HepG2 (cell line): ENCODE results near the gene OGA. TPM values are rescaled to one million over a fixed set of nuclear protein-coding genes. Genes with fewer than 3 reads are reported as not detected.

Experiments used
- BHLHE40 ChIP-seq: IDR thresholded peaks from 2 replicates; pipeline ENCODE4 v1.6.1; 2011; ENCODE audit warnings: low read length, improper control_type of control experiment
- HDAC6 ChIP-seq: fragments of 200-600 bp; sonication (generic); IDR thresholded peaks from 2 replicates; pipeline ENCODE4 v1.7.0; 2017; ENCODE audit warnings: mild to moderate bottlenecking, antibody characterized with exemption, low read length, low read depth
- MAZ ChIP-seq, 2 experiments: sonication (generic) in 1 of 2; formaldehyde crosslinking in 1 of 2; IDR thresholded peaks; 2 replicates each; pipeline versions ENCODE4 v1.5.0 to v1.6.1; 2012 to 2020; ENCODE audit warnings: low read depth in 2 of 2, mild to moderate bottlenecking in 2 of 2, borderline replicate concordance in 1 of 2, improper control_type of control experiment in 1 of 2, low read length in 1 of 2, missing genetic modification reagents in 1 of 2, moderate library complexity in 1 of 2
- MED1 ChIP-seq: sonication (generic); formaldehyde crosslinking; IDR thresholded peaks from 2 replicates; pipeline ENCODE4 v1.4.0; 2020; ENCODE audit warnings: missing genetic modification reagents
- MZF1 ChIP-seq: sonication (generic); formaldehyde crosslinking; IDR thresholded peaks from 2 replicates; pipeline ENCODE4 v1.8.1; 2023; ENCODE audit warnings: mild to moderate bottlenecking, missing genetic modification reagents, borderline replicate concordance
- NFKB2 ChIP-seq: sonication (generic); formaldehyde crosslinking; IDR thresholded peaks from 2 replicates; pipeline ENCODE4 v1.4.0; 2020; ENCODE audit warnings: missing genetic modification reagents, borderline replicate concordance
- PHB2 ChIP-seq: fragments of 450-650 bp; IDR thresholded peaks from 2 replicates; pipeline ENCODE4 v1.6.1; 2018; ENCODE audit not compliant: partially characterized antibody
- ZNF670 ChIP-seq: sonication (generic); formaldehyde crosslinking; IDR thresholded peaks from 2 replicates; pipeline ENCODE4 v1.8.0; 2022; ENCODE audit warnings: mild to moderate bottlenecking, missing genetic modification reagents, borderline replicate concordance
- ZNF747 ChIP-seq: sonication (generic); formaldehyde crosslinking; IDR thresholded peaks from 2 replicates; pipeline ENCODE4 v1.8.1; 2023; ENCODE audit warnings: missing genetic modification reagents, mild to moderate bottlenecking, borderline replicate concordance
- polyA plus RNA-seq, 8 experiments: library from polyadenylated mRNA; depleted of rRNA in 3 of 8; stranded (reverse) in 7 of 8; unstranded in 1 of 8; fragments of >200 nt; fragmentation: Illumina TruSeq in 4 of 8; extraction: Trizol in 4 of 8; gene quantifications; 2 replicates each; pipeline versions ENCODE4 v1.2.1 to v1.2.3, GENCODE V29; 2011 to 2016; ENCODE audit warnings: low read depth in 4 of 8, missing spikeins in 1 of 8, mixed read lengths in 1 of 8; ENCODE audit not compliant: insufficient read depth in 1 of 8
- total RNA-seq, 5 experiments: library from RNA; depleted of rRNA; stranded (reverse); fragments of >200 nt; fragmentation: Illumina TruSeq; extraction: Trizol; gene quantifications; 2 replicates each; pipeline ENCODE4 v1.2.3, GENCODE V29; 2016; ENCODE audit warnings: low read depth in 1 of 5
- TF ChIP-seq, protein P1 (sequence below): sonication (generic); formaldehyde crosslinking; IDR thresholded peaks from 2 replicates; pipeline ENCODE4 v1.4.0; 2020; ENCODE audit warnings: mild to moderate bottlenecking, missing genetic modification reagents, borderline replicate concordance
- TF ChIP-seq, protein P2 (sequence below): sonication (generic); formaldehyde crosslinking; IDR thresholded peaks from 2 replicates; pipeline ENCODE4 v1.9.0; 2022; ENCODE audit warnings: missing genetic modification reagents, mild to moderate bottlenecking, borderline replicate concordance
- TF ChIP-seq, protein P3 (sequence below): sonication (generic); formaldehyde crosslinking; IDR thresholded peaks from 2 replicates; pipeline ENCODE4 v1.8.0; 2022; ENCODE audit warnings: mild to moderate bottlenecking, missing genetic modification reagents, borderline replicate concordance
- TF ChIP-seq, protein P4 (sequence below): IDR thresholded peaks from 2 replicates; pipeline ENCODE4 v1.6.1; 2016; ENCODE audit warnings: low read depth
- TF ChIP-seq, protein P5 (sequence below): sonication (generic); formaldehyde crosslinking; IDR thresholded peaks from 2 replicates; pipeline ENCODE4 v1.4.0; 2020; ENCODE audit warnings: mild to moderate bottlenecking, missing genetic modification reagents

Gene OGA
- total and polyA plus RNA-seq, 2 of the 13 experiments (the other 11 are each of a cell fraction or from before 2014, with no cell fraction given), result 33.2 to 39.8 TPM

DNA sequence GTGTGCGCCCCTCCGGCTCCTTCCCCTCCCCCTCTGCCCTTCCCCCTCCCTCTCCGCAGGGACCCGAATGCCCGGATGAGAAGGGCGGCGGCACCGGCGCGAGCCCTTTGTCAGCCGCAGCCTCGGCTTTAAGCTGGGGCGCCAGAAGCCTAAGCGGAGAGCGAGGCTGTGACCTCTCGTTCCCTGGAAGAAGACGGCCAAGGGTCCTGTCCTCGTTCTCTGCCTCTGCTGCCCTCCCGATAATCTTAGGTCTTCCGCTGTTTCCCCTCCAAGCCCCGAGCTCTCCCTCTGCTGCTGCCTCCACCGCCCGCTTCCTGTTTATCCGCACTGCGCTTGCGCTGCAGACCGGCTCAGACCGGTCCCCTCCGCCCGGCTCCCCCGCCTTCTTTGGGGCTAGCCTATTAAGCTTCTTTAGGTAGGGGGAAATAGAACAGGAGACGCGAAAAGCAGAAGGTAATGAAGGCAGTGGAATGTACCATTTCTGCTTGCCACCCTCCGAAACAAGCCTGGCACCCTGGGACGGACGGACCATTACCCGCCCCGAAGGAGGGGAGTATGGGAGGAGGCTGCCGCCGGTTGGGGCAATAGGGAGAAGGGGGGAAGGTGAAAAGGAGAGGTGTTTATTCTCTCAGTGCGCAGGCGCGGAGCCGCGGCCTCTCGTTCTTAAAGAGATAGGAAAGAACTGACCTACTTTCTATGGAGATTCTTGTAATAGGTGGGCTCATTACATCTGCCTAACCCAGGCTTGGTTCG, at the start of gene OGA (continued):
- TF ChIP-seq, protein P1, sequence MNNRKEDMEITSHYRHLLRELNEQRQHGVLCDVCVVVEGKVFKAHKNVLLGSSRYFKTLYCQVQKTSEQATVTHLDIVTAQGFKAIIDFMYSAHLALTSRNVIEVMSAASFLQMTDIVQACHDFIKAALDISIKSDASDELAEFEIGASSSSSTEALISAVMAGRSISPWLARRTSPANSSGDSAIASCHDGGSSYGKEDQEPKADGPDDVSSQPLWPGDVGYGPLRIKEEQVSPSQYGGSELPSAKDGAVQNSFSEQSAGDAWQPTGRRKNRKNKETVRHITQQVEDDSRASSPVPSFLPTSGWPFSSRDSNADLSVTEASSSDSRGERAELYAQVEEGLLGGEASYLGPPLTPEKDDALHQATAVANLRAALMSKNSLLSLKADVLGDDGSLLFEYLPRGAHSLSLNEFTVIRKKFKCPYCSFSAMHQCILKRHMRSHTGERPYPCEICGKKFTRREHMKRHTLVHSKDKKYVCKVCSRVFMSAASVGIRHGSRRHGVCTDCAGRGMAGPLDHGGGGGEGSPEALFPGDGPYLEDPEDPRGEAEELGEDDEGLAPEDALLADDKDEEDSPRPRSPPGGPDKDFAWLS (CRISPR knock-in tag), result no peak
- no peak for TF ChIP-seq PHB2
- TF ChIP-seq, protein P2, sequence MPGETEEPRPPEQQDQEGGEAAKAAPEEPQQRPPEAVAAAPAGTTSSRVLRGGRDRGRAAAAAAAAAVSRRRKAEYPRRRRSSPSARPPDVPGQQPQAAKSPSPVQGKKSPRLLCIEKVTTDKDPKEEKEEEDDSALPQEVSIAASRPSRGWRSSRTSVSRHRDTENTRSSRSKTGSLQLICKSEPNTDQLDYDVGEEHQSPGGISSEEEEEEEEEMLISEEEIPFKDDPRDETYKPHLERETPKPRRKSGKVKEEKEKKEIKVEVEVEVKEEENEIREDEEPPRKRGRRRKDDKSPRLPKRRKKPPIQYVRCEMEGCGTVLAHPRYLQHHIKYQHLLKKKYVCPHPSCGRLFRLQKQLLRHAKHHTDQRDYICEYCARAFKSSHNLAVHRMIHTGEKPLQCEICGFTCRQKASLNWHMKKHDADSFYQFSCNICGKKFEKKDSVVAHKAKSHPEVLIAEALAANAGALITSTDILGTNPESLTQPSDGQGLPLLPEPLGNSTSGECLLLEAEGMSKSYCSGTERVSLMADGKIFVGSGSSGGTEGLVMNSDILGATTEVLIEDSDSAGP (CRISPR knock-in tag), result peak; percentile 99
- peak; percentile 59; the same call in 1 of the 2 replicates for TF ChIP-seq ZNF747 (CRISPR knock-in tag)
- TF ChIP-seq MZF1 (CRISPR knock-in tag), result 0 out of 2 replicates have a peak, but pooled peaks have one; percentile 48
- TF ChIP-seq ZNF670 (CRISPR knock-in tag), result peak; percentile 84; the same call in 1 of the 2 replicates
- TF ChIP-seq, protein P3, sequence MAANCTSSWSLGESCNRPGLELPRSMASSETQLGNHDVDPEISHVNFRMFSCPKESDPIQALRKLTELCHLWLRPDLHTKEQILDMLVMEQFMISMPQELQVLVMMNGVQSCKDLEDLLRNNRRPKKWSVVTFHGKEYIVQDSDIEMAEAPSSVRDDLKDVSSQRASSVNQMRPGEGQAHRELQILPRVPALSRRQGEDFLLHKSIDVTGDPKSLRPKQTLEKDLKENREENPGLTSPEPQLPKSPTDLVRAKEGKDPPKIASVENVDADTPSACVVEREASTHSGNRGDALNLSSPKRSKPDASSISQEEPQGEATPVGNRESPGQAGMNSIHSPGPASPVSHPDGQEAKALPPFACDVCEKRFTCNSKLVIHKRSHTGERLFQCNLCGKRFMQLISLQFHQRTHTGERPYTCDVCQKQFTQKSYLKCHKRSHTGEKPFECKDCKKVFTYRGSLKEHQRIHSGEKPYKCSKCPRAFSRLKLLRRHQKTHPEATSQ (CRISPR knock-in tag), result 0 out of 2 replicates have a peak, but pooled peaks have one; percentile 32
- peak; percentile 75; the same call in 1 of the 2 replicates for TF ChIP-seq NFKB2
- TF ChIP-seq, protein P4, sequence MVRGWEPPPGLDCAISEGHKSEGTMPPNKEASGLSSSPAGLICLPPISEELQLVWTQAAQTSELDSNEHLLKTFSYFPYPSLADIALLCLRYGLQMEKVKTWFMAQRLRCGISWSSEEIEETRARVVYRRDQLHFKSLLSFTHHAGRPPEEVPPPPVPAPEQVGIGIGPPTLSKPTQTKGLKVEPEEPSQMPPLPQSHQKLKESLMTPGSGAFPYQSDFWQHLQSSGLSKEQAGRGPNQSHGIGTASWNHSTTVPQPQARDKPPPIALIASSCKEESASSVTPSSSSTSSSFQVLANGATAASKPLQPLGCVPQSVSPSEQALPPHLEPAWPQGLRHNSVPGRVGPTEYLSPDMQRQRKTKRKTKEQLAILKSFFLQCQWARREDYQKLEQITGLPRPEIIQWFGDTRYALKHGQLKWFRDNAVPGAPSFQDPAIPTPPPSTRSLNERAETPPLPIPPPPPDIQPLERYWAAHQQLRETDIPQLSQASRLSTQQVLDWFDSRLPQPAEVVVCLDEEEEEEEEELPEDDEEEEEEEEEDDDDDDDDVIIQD (CRISPR knock-in tag), result peak; percentile 69
- TF ChIP-seq MAZ (IDR thresholded peaks at IDR 0.05; ENCODE audit: borderline replicate concordance, low read depth, low read length), result peak; percentile 97
- peak; percentile 83 for TF ChIP-seq MAZ (CRISPR knock-in tag; IDR thresholded peaks at IDR 0.05; ENCODE audit: low read depth)
- peak; percentile 79 for TF ChIP-seq MED1 (CRISPR knock-in tag)
- peak; percentile 99 for TF ChIP-seq BHLHE40
- no peak for TF ChIP-seq HDAC6
- TF ChIP-seq, protein P5, sequence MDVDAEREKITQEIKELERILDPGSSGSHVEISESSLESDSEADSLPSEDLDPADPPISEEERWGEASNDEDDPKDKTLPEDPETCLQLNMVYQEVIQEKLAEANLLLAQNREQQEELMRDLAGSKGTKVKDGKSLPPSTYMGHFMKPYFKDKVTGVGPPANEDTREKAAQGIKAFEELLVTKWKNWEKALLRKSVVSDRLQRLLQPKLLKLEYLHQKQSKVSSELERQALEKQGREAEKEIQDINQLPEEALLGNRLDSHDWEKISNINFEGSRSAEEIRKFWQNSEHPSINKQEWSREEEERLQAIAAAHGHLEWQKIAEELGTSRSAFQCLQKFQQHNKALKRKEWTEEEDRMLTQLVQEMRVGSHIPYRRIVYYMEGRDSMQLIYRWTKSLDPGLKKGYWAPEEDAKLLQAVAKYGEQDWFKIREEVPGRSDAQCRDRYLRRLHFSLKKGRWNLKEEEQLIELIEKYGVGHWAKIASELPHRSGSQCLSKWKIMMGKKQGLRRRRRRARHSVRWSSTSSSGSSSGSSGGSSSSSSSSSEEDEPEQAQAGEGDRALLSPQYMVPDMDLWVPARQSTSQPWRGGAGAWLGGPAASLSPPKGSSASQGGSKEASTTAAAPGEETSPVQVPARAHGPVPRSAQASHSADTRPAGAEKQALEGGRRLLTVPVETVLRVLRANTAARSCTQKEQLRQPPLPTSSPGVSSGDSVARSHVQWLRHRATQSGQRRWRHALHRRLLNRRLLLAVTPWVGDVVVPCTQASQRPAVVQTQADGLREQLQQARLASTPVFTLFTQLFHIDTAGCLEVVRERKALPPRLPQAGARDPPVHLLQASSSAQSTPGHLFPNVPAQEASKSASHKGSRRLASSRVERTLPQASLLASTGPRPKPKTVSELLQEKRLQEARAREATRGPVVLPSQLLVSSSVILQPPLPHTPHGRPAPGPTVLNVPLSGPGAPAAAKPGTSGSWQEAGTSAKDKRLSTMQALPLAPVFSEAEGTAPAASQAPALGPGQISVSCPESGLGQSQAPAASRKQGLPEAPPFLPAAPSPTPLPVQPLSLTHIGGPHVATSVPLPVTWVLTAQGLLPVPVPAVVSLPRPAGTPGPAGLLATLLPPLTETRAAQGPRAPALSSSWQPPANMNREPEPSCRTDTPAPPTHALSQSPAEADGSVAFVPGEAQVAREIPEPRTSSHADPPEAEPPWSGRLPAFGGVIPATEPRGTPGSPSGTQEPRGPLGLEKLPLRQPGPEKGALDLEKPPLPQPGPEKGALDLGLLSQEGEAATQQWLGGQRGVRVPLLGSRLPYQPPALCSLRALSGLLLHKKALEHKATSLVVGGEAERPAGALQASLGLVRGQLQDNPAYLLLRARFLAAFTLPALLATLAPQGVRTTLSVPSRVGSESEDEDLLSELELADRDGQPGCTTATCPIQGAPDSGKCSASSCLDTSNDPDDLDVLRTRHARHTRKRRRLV (CRISPR knock-in tag), result 0 out of 2 replicates have a peak, but pooled peaks have one; percentile 22
